ENCODE measurements around the gene ADO. TPM values are rescaled to one million over a fixed set of nuclear protein-coding genes. Genes with fewer than 3 reads are reported as not detected.

The ADO gene
- total RNA-seq, 2 donors from 2014 or later: 8.9 to 9.9 TPM

- no peak overlapping the region for H3K27ac ChIP-seq
- no peak for ATAC-seq
- no peak overlapping the region for H3K4me3 ChIP-seq
- intact Hi-C loops (cut with DNase I): no loop called here
- WGBS, 2 donors: 47 to 65% methylated on average over 6 of the region's 6 CpGs
- TF ChIP-seq CTCF (IDR thresholded peaks at IDR 0.05): no peak
- no peak for TF ChIP-seq POLR2A (IDR thresholded peaks at IDR 0.05)
- H3K9me3 ChIP-seq: no peaks in the 10 kb centered on the region
- DNase-seq: no peak
- no peaks in the 10 kb centered on the region for H3K36me3 ChIP-seq (replicated peaks in 1 of 2; ENCODE audit: insufficient read depth in 1 of 2, low read depth in 2 of 2)
- no peaks in the 10 kb centered on the region for H3K4me1 ChIP-seq
- no peaks in the 10 kb centered on the region for H3K27me3 ChIP-seq
These were observed 48.6 kb downstream of the ADO start for GRCh38 chr10:62852961-62853702.

GRCh38 chr10:62853710-62854109 is 49.2 kb downstream of the ADO start:
- H3K27me3 ChIP-seq: no peaks in the 10 kb centered on the region
- no peak for ATAC-seq
- DNase-seq: no peak
- no peaks in the 10 kb centered on the region for H3K36me3 ChIP-seq (replicated peaks in 1 of 2; ENCODE audit: insufficient read depth in 1 of 2, low read depth in 2 of 2)
- 52 to 76% methylated on average over 5 of the region's 5 CpGs for WGBS, 2 donors
- H3K4me1 ChIP-seq: no peaks in the 10 kb centered on the region
- H3K9me3 ChIP-seq: no peaks in the 10 kb centered on the region
- no peak overlapping the region for H3K4me3 ChIP-seq
- intact Hi-C loops (cut with DNase I): no loop called here
- no peak for TF ChIP-seq POLR2A (IDR thresholded peaks at IDR 0.05)
- TF ChIP-seq CTCF (IDR thresholded peaks at IDR 0.05): no peak
- no peak overlapping the region for H3K27ac ChIP-seq

GRCh38 chr10:62856021-62856420 is 51.5 kb downstream of the ADO start:
- H3K4me3 ChIP-seq: no peak overlapping the region
- no peaks in the 10 kb centered on the region for H3K4me1 ChIP-seq
- H3K27ac ChIP-seq: no peak overlapping the region
- intact Hi-C loops (cut with DNase I): no loop called here
- ATAC-seq: no peak
- H3K9me3 ChIP-seq: no peaks in the 10 kb centered on the region
- 56 to 58% methylated on average over 4 of the region's 4 CpGs for WGBS, 2 donors
- TF ChIP-seq CTCF (IDR thresholded peaks at IDR 0.05) (no peak), POLR2A (IDR thresholded peaks at IDR 0.05) (no peak)
- no peaks in the 10 kb centered on the region for H3K27me3 ChIP-seq
- H3K36me3 ChIP-seq (replicated peaks in 1 of 2; ENCODE audit: insufficient read depth in 1 of 2, low read depth in 2 of 2): no peaks in the 10 kb centered on the region
- no peak for DNase-seq

Other genes starting within 250 kb of the ADO start
- gene EGR2, start 11.6 kb downstream of the ADO start, total RNA-seq: 1 to 10 TPM; 4.2 to 5.9 TPM

All from body of pancreas (tissue), 4 donors.